HG02938 (cell line): Measurements from ENCODE around the gene GNA12.

Experiments used
- ATAC-seq: cut with Tn5 transposase; IDR thresholded peaks from one replicate; pipeline ENCODE4 v1.9.1; 2021; ENCODE audit warnings: mild to moderate bottlenecking, moderate library complexity; ENCODE audit not compliant: unreplicated experiment

GNA12 gene

DNA sequence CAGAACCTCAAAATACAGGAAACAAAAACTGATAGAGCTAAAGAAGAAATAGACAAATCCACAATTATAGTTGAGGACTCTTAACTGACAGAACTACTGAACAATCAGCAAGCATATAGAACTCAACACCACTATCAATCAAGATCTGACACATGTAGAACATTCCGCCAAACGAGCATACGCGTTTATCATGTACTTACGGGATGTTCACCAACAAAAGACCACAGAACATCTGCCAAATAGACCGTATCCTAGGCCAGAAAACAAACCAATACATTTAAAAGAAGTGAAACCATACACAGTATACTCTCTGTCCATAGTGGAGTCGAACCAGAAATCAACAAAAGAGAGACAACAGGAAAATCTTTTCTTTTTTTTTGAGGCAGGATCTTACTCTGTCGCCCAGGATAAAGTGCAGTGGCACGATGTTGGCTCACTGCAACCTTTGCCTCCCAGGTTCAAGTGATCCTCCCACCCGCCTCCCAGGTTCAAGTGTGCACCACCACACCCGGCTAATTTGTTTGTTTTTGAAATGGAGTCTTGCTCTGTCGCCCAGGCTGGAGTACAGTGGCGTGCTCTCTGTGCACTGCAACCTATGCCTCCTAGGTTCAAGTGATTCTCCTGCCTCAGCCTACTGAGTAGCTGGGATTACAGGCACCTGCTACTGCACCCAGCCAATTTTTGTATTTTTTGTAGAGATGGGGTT lies 5.1 kb downstream of the GNA12 start:
- peak; percentile 65 for ATAC-seq

DNA sequence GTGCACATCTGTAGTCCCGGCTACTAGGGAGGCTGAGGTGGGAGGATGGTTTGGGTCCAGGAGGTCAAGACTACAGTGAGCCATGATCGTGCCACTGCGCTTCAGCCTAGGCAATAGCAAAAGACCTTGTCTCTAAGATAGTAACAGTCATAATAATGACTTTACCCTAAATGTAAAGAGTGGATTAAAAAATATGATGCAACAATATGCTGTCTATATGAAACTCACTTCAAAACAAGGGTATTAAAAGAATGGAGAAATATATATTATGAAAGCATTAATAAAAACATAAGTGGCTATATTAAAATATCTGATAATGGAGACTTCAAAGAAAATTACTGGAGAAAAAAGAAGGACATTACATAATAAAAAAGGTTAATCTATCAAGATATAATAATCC lies 5.7 kb downstream of the GNA12 start:
- ATAC-seq, result no peak

DNA sequence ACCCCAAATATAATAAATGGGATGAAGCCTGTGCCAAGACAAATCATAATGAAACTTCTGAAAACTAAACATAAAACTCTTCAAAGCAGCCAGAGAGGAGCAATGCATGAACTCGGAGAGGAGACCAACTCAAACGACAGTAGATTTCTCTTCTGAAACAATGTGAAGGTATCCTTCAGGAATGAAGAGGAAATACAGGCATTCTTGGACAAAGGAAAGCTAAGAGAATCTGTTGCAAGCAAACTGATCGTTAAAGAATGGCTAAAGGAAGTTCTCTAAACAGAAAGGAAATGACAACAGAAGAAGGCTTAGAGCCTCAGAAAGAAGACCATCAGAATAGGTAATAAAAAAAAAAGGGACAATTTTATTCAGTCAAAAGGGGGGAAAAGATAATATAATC lies 6.6 kb downstream of the GNA12 start:
- no peak for ATAC-seq

GRCh38 chr7:2834748-2835441 lies 9.2 kb downstream of the GNA12 start:
- no peak for ATAC-seq

DNA sequence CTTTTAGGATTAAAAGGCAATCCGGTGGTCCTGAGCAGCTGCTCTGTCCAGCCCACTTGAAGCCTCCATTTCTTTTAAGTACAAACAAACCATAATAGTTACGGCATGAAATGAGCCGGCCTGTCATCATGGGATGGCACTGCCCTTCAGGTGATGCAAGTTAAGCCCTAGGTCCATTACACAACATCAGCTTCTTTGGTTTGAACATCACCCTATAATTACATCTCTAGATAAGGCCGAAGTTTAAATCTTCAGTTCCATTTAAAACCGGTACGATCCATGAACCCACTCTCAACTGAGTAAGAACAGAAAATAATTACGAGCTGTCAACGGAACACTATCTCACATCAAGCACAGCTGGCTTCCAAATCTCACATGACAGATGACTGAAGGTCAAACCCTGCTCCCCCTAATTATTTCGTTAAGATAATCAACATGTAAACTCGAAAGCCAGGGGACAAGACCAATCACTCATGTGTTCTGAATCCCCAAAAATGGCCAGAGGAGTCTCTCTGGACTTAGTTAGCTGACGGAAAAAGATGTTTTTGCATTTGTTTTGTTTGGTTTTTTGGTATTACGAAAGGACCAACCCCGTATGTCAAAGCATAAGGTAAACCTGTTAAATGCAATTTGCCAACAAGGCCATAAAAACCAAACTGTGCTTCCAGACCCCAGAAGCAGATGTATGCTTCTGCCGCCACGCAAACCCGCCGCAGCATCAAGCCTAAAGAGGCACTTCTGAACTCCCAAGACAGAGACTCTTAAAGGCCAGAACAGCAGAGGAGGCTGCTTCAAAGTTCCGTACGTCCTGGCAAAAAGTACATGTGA lies 10.8 kb downstream of the GNA12 start:
- no peak for ATAC-seq

GRCh38 chr7:2832461-2832860 lies 11.6 kb downstream of the GNA12 start:
- no peak for ATAC-seq

- no peak for ATAC-seq
Measured at GRCh38 chr7:2830609-2831376, 13.3 kb downstream of the GNA12 start.

GRCh38 chr7:2829040-2829439 lies 15.1 kb downstream of the GNA12 start:
- ATAC-seq, result no peak

DNA sequence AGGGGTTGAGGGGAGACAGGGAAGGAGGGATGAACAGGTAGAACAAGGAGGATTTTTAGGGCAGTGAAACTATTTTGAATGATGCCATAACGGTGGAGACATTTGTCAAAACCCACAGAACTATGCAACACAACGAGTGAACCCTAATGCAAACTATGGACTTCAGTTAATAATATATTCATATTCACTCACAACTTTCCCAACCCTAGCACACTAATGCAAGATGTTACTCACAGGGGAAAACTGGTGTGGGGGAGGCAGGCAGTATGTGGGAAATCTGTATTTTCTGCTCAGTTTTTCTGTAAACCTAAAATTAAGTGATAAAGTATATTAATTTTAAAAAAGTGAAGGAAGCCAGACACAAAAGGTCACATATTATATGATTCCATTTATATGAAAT lies 17.3 kb downstream of the GNA12 start:
- ATAC-seq, result no peak

DNA sequence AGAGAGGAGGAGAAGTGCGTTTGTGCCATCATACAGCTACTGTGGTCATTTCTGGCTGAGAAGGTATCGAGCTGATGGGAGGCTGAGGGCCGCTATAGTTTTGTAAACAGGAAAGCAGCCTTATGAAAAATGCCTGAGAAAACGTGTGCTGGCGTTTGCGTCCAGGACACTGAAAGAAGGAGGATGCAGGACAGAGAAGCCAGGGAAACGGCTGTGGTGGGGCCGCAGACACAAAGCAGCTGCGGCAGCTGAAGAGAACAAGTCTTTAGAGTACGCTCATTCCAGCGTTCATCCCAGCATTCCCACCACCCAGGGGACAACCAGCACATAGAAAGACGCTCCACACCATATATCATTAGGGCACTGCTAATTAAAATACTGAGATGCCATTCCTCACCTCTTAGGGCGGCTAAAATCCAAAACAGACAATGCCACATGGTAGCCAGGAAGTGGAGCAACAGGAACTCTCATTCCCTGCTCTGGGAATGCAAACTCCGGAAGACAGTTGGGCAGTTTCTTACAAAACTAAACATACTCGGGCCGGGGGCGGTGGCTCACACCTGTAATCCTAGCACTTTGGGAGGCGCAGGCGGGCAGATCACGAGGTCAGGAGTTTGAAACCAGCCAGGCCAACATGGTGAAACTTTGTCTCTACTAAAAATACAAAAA lies 18.4 kb downstream of the GNA12 start:
- ATAC-seq, result no peak

DNA sequence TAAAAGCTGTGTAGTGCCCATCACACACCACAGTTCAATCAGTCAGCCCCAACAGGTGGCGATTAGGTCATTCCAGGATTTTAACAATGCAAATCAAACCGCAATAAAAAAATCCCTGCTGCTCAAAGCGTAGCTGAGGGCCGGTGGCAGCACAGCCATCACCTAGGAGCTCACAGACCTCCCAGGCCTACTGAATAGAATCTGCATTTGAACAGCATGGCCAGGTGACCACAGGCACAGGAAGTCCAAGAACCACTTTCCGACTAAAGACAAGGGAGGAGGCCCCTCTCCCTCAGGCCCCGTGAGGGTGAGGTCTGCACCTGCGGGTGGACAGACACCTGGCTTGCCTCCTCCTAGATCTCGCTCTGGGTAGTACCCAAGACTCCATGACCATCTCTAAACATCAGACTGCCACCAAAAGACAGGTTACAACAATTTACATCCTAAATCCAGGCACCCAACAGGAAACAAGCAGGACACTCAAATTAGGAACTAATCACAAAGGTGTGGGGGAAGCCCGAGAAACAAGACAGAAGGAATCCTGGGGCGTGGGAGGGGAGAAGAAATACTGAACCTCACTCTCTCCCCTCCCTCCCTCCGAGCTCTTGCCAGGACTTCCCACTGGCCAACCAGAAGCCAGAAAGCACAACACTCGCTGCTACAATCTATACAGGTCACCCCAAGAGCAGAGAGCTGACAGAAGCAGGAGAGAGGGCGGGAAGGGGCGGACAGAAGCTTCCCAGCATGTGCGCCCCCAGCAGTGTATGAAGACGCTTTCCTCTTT lies 19.2 kb downstream of the GNA12 start:
- ATAC-seq, result no peak

DNA sequence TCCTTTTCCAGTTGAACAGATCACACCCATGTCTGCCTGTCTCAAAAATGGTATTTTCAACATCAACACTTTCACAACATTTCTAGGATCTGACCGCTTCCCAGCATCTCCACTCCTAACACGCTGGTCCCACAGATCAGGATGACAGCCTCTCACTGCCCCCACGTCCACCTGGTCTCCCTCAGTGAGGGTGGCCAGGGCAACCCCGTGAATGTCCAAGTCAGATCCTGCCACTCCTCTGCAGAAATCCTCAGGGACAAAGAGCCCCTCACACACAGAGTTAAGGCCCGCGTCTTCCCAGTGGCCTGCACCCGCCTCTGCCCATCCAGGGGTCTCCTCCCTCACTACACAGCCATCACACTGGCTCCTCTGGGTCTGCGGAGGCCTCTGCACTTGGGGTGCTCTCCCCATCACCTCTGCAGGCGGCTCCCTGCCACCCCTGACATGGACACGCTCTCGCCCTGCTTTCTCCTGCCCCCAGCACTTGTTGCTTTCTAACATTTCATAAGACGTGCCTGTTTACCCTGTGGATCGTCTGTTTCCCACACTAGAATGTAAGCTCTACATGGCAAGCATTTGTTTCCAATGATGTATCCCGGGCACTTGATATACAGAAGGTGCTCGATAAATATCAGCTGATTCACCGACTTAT lies 20.0 kb downstream of the GNA12 start:
- no peak for ATAC-seq

- no peak for ATAC-seq
Measured at GRCh38 chr7:2823130-2823529, 21.0 kb downstream of the GNA12 start.

DNA sequence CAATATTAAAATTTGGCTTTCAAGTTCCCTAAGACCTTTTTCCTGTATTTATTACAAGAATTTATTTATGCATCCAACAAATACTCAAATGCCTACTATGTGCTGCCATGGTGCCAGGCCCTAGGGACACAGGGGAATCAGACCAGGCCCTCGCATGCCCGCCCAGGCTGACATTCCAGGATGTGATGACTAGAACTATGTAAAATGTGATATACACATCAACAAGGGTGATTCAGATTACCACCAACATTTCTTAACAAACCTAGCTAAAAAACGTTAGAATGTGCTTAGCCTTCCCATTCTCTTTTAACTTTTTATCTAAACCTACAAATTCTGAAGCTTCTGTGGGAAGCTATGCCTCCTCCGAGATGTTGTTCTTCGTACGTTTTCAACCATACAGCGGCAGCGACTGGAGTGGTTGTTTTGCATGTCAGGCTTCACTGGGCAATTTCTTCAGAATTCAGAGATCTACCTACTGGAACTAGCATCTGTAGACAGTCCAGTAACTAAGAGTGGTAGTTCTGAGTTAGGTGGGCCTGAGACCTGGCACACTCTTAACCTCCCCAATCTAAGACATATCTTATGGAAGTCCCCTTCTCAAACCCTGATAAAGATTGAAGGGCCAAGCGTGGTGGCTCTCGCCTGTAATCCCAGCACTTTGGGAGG lies 22.1 kb downstream of the GNA12 start:
- peak; percentile 61 for ATAC-seq

DNA sequence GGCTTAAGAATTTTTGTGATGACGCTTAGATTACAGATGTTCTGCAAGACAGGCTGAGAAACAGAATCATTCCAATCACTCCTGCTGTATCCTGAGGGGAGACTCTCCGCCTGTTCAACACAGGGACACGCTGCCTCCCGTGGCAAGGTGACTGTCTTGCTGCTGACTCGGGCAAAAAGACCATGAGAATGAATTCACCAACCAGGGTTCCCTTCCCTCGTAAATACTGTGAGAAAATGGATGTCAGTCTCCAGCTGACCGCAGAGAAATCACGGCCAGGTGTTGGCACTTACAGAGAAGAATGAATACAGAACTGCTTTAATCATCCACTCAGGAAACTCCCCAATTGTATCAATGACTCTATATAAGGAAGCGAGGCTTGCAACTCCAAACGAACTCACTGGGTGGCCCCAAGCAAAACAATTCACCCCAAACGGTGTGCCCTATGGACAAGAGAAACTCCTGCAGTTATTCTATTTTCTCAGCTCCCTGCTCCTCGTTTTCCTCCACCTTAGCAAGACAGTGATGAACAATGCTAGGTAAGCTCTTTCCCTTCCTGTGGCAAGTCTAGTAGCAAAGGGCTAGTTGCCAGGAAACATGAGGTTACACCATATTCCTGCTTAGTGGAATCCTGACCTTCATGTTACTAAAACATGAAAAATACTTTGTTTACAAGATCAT lies 22.8 kb downstream of the GNA12 start:
- ATAC-seq, result peak; percentile 47

- ATAC-seq, result no peak
Measured at GRCh38 chr7:2820508-2820934, 23.6 kb downstream of the GNA12 start.

GRCh38 chr7:2819954-2820397 lies 24.1 kb downstream of the GNA12 start:
- ATAC-seq, result no peak
